ENCODE data around the gene WDFY3. TPM values are rescaled to one million over a fixed set of nuclear protein-coding genes. Genes with fewer than 3 reads are reported as not detected.

Gene WDFY3
- polyA plus RNA-seq, 1 of the 3 experiments (the other 2 are of a cell fraction), result 13.8 TPM

DNA sequence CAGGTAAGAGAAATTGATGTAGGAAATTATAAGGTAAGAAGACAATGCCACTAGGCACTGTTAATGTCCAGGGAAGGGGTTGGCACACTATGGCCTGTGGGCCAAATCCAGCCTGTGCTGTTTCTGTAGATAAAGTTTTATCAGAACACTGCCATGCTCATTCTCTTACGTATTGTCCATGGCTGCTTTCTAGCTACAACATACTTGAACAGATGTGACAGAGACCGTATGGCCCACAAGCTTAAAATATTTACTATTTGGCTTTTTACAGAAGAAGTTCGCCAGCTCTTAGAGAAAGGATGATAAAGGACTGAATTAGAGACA lies 215.6 kb downstream of the WDFY3 start:
- no peaks in the 10 kb centered on the region for H3K79me2 ChIP-seq (ENCODE audit: insufficient read depth)
- H3K36me3 ChIP-seq (replicated peaks in 1 of 2; ENCODE audit: control insufficient read depth in 1 of 2, insufficient read depth in 2 of 2, low read length in 1 of 2), result peaks cover 57 to 71% of the 10 kb centered on the region in 2 experiments
- H3K27ac ChIP-seq (ENCODE audit: low read depth in 2 of 2, low read length in 1 of 2), result peak overlapping the region in 1 of 2 experiments; percentile 65; a peak in 2 of 4 replicates
- H3K9ac ChIP-seq, result no peak overlapping the region
- H3K9me3 ChIP-seq, result no peaks in the 10 kb centered on the region
- ChIA-PET POLR2A (interaction anchor here (1.6 kb wide), 1 partner anchor 215 kb away, joined by 5 read pairs; no protein-coding TSS in a partner anchor), CTCF (interaction anchor here (0.6 to 2.8 kb wide), 27 partner anchors 9 to 888 kb away, joined by 3 to 65 read pairs (median 5); partner anchors contain the start of gene WDFY3)
- peak; percentile 7 for DNase-seq
- no peak overlapping the region for H3K4me3 ChIP-seq (ENCODE audit: low read depth in 2 of 2, low read length in 1 of 2)
- TF ChIP-seq JUND (IDR thresholded peaks at IDR 0.05) (no peak), MXI1 (IDR thresholded peaks at IDR 0.05; ENCODE audit: low read depth, low read length) (peak; percentile 8; the same call in 1 of the 2 replicates)
- H4K20me1 ChIP-seq (ENCODE audit: insufficient read depth), result no peaks in the 10 kb centered on the region
- H2AFZ ChIP-seq (ENCODE audit: low read depth), result no peak overlapping the region
- no peak overlapping the region for H3K4me2 ChIP-seq
- H3F3A ChIP-seq (replicated peaks; ENCODE audit: insufficient read depth), result peaks cover 10% of the 10 kb centered on the region
- H3K4me1 ChIP-seq (ENCODE audit: control insufficient read depth in 1 of 2, insufficient read depth in 2 of 2, low read depth in 1 of 2, low read length in 1 of 2), result peaks cover 0 to 6% of the 10 kb centered on the region in 2 experiments; a peak in 2 of 4 replicates
- 83% methylated on average over 3 of the region's 3 CpGs for WGBS (ENCODE audit: low lambda C conversion rate)
- no peaks in the 10 kb centered on the region for H3K27me3 ChIP-seq (ENCODE audit: insufficient read depth)
- H3K9me2 ChIP-seq, result no peaks in the 10 kb centered on the region

DNA sequence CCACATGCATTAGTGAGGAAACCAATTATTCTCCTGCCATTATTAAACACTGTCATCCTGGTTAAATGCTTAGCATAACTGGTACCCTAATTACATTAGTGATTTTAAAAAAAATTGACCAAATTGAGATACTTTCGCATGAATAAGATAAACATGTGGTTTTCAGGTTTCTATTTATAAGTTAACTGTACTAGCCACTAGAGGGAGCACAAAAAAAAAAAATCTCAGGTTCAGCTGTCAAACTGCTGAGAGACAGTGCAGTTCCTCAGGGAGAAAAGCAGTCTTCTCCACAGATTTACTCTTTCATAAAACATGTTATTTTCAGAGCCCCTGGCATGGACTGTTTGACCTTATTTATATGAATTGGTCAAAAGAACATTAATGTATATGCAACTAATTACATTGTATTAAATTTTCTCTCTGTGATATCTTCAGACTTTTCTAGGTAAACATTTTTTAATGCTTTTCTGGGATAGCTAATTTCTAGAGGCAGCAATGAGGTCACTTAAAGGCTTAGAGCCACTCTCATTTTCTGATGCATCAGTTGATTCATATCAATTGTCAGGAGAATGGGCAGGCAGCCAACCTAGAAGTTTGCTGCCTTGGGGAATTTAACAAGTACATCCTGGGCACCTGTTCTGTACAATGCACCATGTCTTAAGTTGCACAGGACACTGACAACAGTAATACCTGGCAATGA lies 216.1 kb downstream of the WDFY3 start:
- TF ChIP-seq RAD21 (IDR thresholded peaks at IDR 0.05; ENCODE audit: low read length) (peak; percentile 80), YY1 (IDR thresholded peaks at IDR 0.05; ENCODE audit: low read depth) (no peak), FOXM1 (IDR thresholded peaks at IDR 0.05; ENCODE audit: low read depth) (no peak), MXI1 (IDR thresholded peaks at IDR 0.05; ENCODE audit: low read depth, low read length) (peak; percentile 70), JUND (IDR thresholded peaks at IDR 0.05) (no peak), TAF1 (IDR thresholded peaks at IDR 0.05; ENCODE audit: borderline replicate concordance, low read depth, low read length) (no peak), FOSL2 (IDR thresholded peaks at IDR 0.05; ENCODE audit: borderline replicate concordance, low read depth) (no peak), GATA2 (CRISPR knock-in tag; IDR thresholded peaks at IDR 0.05) (no peak), RCOR1 (IDR thresholded peaks at IDR 0.05; ENCODE audit: low read length) (no peak), RXRA (IDR thresholded peaks at IDR 0.05; ENCODE audit: borderline replicate concordance, low read depth) (no peak), CHD2 (IDR thresholded peaks at IDR 0.05; ENCODE audit: low read length, partially characterized antibody) (no peak), TCF12 (IDR thresholded peaks at IDR 0.05) (peak; percentile 36; the same call in 1 of the 2 replicates), NFIC (IDR thresholded peaks at IDR 0.05; ENCODE audit: borderline replicate concordance) (no peak), SMC3 (IDR thresholded peaks at IDR 0.05; ENCODE audit: low read depth, low read length) (peak; percentile 71), RFX5 (IDR thresholded peaks at IDR 0.05; ENCODE audit: low read length) (no peak), ELF1 (IDR thresholded peaks at IDR 0.05) (no peak), NRF1 (IDR thresholded peaks at IDR 0.05; ENCODE audit: low read depth, low read length) (no peak), TEAD4 (IDR thresholded peaks at IDR 0.05; ENCODE audit: borderline replicate concordance, insufficient read depth) (no peak), EP300 (IDR thresholded peaks at IDR 0.05; ENCODE audit: borderline replicate concordance in 1 of 2, low read depth in 1 of 2, low read length in 1 of 2) (peak in 1 of 2 experiments; percentile 5; a peak in 1 of 4 replicates), SIN3A (IDR thresholded peaks at IDR 0.05; ENCODE audit: borderline replicate concordance, low read depth, low read length) (no peak), MEF2A (IDR thresholded peaks at IDR 0.05; ENCODE audit: borderline replicate concordance, low read depth) (no peak), GABPA (IDR thresholded peaks at IDR 0.05; ENCODE audit: low read depth) (no peak)
- TF ChIP-seq, protein P1, sequence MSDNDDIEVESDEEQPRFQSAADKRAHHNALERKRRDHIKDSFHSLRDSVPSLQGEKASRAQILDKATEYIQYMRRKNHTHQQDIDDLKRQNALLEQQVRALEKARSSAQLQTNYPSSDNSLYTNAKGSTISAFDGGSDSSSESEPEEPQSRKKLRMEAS (IDR thresholded peaks at IDR 0.05; ENCODE audit: low read depth), result no peak
- TF ChIP-seq, protein P2, sequence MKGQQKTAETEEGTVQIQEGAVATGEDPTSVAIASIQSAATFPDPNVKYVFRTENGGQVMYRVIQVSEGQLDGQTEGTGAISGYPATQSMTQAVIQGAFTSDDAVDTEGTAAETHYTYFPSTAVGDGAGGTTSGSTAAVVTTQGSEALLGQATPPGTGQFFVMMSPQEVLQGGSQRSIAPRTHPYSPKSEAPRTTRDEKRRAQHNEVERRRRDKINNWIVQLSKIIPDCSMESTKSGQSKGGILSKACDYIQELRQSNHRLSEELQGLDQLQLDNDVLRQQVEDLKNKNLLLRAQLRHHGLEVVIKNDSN (IDR thresholded peaks at IDR 0.05; ENCODE audit: borderline replicate concordance, low read depth), result no peak
- TF ChIP-seq, protein P3, sequence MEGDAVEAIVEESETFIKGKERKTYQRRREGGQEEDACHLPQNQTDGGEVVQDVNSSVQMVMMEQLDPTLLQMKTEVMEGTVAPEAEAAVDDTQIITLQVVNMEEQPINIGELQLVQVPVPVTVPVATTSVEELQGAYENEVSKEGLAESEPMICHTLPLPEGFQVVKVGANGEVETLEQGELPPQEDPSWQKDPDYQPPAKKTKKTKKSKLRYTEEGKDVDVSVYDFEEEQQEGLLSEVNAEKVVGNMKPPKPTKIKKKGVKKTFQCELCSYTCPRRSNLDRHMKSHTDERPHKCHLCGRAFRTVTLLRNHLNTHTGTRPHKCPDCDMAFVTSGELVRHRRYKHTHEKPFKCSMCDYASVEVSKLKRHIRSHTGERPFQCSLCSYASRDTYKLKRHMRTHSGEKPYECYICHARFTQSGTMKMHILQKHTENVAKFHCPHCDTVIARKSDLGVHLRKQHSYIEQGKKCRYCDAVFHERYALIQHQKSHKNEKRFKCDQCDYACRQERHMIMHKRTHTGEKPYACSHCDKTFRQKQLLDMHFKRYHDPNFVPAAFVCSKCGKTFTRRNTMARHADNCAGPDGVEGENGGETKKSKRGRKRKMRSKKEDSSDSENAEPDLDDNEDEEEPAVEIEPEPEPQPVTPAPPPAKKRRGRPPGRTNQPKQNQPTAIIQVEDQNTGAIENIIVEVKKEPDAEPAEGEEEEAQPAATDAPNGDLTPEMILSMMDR (IDR thresholded peaks at IDR 0.05), result peak; percentile 81
- TF ChIP-seq, protein P4, sequence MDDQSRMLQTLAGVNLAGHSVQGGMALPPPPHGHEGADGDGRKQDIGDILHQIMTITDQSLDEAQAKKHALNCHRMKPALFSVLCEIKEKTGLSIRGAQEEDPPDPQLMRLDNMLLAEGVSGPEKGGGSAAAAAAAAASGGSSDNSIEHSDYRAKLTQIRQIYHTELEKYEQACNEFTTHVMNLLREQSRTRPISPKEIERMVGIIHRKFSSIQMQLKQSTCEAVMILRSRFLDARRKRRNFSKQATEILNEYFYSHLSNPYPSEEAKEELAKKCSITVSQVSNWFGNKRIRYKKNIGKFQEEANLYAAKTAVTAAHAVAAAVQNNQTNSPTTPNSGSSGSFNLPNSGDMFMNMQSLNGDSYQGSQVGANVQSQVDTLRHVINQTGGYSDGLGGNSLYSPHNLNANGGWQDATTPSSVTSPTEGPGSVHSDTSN (IDR thresholded peaks at IDR 0.05), result 0 out of 2 replicates have a peak, but pooled peaks have one; percentile 10
- ChIA-PET POLR2A (interaction anchor here (1.4 to 1.6 kb wide), 2 partner anchors 216 kb away, joined by 5 read pairs; partner anchors contain the start of gene WDFY3), CTCF (interaction anchor here (0.6 to 2.8 kb wide), 44 partner anchors 8 to 1077 kb away, joined by 3 to 65 read pairs (median 4); partner anchors contain the start of gene WDFY3)
- peaks cover 10% of the 10 kb centered on the region for H3F3A ChIP-seq (replicated peaks; ENCODE audit: insufficient read depth)
- no peaks in the 10 kb centered on the region for H3K79me2 ChIP-seq (ENCODE audit: insufficient read depth)
- H3K27ac ChIP-seq (ENCODE audit: low read depth in 2 of 2, low read length in 1 of 2), result peak overlapping the region in 1 of 2 experiments; percentile 65; a peak in 2 of 4 replicates
- H2AFZ ChIP-seq (ENCODE audit: low read depth), result no peak overlapping the region
- no peaks in the 10 kb centered on the region for H3K27me3 ChIP-seq (ENCODE audit: insufficient read depth)
- H3K9ac ChIP-seq, result no peak overlapping the region
- peak; percentile 53 for DNase-seq
- no peaks in the 10 kb centered on the region for H3K9me2 ChIP-seq
- no peaks in the 10 kb centered on the region for H3K9me3 ChIP-seq
- no peak overlapping the region for H3K4me2 ChIP-seq
- 0% methylated on average over 1 of the region's 1 CpG for WGBS (ENCODE audit: low lambda C conversion rate)
- H4K20me1 ChIP-seq (ENCODE audit: insufficient read depth), result no peaks in the 10 kb centered on the region
- peaks cover 60 to 71% of the 10 kb centered on the region in 2 experiments for H3K36me3 ChIP-seq (replicated peaks in 1 of 2; ENCODE audit: control insufficient read depth in 1 of 2, insufficient read depth in 2 of 2, low read length in 1 of 2)
- peaks cover 0 to 6% of the 10 kb centered on the region in 2 experiments; a peak in 2 of 4 replicates for H3K4me1 ChIP-seq (ENCODE audit: control insufficient read depth in 1 of 2, insufficient read depth in 2 of 2, low read depth in 1 of 2, low read length in 1 of 2)
- no peak overlapping the region; a peak in 1 of 4 replicates for H3K4me3 ChIP-seq (ENCODE audit: low read depth in 2 of 2, low read length in 1 of 2)

Measured in SK-N-SH (cell line).